GM12891 (cell line): ENCODE measurements around the gene PCCA.

Experiments used
- POLR2A ChIP-seq: IDR thresholded peaks from 2 replicates; pipeline ENCODE4 v1.6.1; 2011; ENCODE audit warnings: low read depth, low read length, control low read depth
- POLR2AphosphoS5 ChIP-seq: IDR thresholded peaks from 2 replicates; pipeline ENCODE4 v1.6.1; 2011; ENCODE audit warnings: low read depth, low read length, control low read depth
- SPI1 ChIP-seq: IDR thresholded peaks from 2 replicates; pipeline ENCODE4 v1.6.1; 2011; ENCODE audit warnings: low read depth, low read length, control low read depth
- TAF1 ChIP-seq: IDR thresholded peaks from 2 replicates; pipeline ENCODE4 v1.6.1; 2011; ENCODE audit warnings: low read depth, low read length, control low read depth

DNA sequence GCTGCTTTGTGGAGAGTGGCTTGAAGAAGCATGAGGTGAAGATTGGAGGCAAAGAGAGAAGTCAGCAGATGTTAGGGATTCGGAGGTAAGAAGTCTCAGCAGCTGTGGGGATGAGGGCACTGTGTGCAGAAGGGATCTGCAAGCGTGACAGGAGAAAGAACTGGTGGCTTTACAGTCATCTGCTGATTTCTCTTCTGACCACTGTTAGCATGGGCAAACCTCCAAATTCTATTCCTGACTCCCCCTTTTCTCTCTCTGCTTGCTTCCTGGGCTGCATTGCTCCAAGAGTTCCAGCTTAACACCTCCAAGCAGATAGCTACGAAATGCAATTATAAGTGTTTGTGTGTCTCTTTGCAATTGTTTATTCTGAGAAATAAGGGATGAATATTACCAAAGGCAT is 340.1 kb downstream of the PCCA start:
- TF ChIP-seq POLR2A: no peak
- no peak for TF ChIP-seq POLR2AphosphoS5
- TF ChIP-seq SPI1: no peak
- no peak for TF ChIP-seq TAF1
